Measurements from ENCODE around the gene POM121C.
"Not testable (repeated sequence)": the region's sequence is repeated elsewhere in the genome, so short reads cannot be mapped to it uniquely, and the experiment has no call there.

POM121C gene

DNA sequence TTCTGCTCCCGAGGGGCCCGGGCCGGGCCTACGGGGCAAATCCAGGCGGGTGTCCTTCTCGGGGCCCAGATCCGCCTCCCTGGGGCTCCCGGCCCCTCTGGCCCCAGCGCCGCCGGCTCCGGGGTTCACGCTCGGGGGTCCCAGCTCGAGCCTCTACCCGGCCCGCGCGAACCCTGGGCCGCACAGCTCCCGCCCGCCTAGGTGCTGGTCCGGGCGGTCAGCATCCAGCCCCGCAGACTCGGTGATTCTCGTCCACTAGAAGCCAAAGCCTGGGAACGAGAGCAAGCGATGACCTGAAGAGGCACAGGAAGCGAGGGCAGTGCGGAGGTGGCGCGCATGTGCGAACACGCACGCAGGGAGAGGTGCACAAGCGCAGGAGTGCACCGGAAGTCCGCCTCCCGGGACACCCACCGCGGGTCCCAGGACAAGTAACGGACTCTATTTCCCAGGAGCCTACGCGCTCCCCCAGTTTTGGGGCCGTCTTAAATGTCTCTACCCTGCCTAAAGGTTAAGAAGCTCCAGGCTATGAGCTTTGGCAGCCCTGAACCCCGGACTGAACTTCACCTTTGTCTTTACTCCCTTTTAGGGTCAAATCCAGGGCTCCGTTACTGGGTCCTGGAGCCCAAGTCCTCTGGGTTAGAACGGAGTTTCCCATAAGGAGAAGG is at the start of gene POM121C:
Gene POM121C (minus strand): TSS at position 321 of the 665 bp plus-strand sequence. CDS start 44,803 bp downstream, outside the sequence.
- DNase-seq: peak; percentile 89

DNA sequence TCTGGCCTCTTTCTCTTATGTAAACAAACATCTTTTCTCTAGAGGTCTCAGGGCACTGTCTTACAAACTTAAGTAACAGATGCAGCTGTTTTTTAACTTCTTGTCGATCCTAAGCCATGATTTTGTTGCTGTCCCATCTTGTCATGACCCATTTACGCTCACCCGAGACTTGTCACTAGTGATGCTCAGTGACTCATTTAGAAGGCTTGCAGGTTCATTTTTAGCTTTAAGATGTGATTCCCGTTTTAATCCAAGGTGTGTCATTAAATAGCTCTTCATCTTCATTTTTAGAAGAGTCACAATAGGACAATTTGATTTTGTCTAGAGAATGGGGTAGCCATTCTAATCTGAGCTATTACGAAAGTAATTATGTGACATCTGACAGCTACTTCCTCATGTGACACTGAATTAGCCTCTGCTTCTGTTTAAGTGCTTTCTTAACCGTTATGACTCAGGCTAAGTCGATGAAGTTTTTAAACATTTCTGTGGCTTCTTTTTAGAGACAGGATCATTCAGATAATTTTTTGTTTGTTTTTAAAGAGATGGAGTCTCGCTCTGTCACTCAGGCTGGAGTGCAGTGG is 48.7 kb upstream of the POM121C start:
- DNase-seq: no peak

DNA sequence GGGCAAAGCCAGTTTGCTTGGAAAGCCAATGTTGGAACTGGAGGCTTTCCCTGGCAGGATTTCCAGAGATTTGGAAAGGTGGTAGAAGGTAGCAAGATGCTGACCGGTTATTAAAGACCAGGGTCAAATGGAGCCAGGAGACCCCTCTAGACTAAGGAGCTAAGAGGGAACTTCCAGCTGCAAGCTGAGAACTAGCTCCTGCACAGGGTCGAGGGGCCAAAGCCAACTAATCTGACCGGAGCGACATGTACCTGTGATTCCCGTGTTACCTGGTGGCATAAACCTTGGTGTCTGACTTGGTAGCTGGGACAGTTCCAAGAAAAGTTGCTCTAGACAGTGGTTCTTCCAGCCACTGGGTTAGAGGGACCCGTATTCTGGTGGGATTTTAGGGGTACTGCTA is 47.8 kb upstream of the POM121C start:
- DNase-seq: no peak

DNA sequence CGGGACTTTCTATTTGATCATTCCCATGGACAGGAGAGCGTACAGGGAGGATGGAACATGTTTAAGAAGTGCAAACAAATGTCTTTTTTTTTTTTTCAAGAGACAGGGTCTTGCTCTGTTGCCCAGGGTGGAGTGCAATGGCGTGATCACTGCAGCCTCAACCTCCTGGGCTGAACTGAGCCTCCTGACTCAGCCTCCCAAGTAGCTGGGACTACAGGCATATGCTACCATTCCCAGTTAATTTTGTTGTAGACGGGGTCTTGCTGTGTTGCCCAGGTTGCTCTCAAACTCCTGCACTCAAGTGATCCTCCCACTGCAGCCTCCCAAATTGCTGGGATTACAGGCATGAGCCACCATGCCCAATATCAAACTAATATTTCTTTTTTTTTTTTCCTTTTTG is 46.5 kb upstream of the POM121C start:
- no peak for DNase-seq

DNA sequence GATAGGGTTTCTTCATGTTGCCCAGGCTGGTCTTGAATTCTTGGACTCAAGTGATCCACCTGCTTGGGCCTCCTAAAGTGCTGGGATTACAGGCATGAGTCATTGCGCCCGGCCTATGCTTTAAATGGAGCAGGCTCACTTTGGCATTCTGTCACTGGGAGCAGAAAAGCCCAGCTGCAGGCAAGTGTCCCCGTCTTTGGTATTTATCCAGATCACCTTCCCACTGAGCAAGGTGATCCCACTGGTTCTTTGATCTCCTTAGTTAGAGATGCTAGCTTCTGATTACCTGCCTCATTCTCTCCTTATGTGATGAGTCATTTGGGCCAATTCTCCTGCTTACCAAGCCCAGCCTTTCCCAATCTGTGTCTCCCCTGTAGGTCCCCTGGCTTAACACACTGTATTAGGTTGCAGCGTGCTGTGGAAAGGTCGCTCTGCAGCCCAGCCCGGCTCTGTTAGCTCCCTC is 45.3 kb upstream of the POM121C start:
- DNase-seq: no peak

DNA sequence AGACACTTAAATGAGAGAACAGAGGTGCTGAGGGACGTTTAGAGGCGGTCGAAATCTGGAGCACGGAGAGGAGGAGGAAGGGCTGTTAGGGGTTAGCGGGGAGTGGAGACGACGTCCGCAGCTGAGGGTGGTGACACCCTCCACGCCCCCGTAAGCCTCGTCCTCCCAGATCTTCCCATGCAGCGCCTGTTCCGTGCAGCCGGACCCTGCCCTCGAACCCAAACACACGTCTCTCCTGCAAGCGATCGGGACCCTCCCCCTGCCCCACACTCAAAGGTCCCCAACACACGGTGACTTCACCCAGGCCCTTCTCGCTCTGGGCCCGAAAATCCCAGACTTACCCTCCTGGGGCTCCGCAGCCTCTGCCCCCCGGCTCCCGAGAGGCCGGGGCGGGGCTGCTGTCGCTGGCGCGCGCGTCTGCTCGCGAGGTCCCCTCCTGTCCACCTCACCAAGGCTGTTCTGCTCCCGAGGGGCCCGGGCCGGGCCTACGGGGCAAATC is 41.2 kb upstream of the POM121C start:
- not testable (repeated sequence) for DNase-seq

DNA sequence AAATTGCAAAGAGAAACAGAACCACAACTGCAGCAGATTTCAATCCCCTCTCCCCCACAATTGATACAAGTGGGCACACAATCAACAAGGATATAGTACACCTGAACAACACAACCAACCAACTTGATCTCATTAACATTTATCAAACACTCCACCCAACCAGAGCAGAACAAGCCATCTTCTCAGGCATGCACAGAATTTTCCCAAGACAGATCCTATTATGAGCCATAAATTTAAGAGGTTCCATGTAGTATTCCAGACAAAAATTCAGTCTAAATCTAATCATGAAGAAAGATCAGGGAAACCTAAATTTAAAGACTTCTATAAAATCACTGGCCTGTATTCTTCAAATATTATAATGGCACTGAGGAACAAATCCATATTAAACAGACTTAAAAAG is 35.6 kb upstream of the POM121C start:
- not testable (repeated sequence) for DNase-seq

DNA sequence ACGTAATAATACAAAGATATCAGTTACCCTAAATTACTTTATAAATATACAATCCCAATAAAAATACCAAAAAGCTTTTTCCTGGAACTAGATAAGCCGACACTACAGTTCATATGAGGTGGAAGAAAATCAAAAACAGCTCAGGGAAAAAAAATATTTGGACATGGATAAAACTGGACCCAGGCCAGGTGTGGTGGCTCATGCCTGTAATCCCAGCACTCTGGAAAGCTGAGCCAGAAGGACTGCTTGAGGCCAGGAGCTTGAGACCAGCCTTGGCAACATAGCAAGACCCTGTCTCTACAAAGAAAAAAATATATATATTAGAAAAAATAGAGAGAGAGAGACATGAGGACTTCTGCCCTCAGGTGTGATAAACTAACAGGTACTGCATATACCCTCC is 32.7 kb upstream of the POM121C start:
- DNase-seq: not testable (repeated sequence)

DNA sequence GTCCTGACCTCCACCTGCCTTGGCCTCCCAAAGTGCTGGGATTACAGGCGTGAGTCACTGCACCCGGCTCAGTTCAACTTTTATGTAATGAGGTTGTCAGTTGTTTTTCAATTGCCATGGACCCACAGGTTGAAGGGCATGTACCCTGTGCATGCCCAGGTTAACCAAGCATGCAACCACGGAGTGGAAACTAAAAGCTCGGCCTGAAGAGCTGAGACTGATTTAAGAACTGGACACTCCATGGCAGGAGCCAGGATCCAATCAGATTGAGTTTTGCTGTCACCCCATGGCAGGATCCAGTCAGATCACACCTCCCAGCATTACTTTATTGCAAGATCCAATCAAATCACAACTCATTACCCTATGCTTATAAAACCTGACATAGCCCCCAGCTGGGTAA is 22.9 kb upstream of the POM121C start:
- DNase-seq: not testable (repeated sequence)

DNA sequence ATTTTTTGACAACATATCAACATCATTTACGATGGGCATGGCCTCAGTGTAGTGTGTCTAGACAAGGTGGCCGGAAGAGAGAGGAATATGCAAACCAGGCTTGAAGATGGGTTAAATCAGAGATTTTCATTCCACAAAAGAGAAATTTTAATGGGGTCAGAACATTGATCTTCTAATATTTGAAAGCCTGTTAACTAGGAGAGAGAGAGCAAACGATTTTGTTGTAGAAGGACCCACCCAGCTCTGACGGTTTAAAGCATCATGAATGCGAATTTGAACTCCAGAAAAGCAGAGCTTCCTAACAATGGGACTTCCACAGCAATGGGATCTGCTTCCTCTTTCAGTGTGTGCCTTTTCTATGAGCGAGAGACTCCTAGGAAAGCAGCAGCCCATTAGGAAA is 5.9 kb upstream of the POM121C start, which contains the start of gene SPDYE5:
Gene SPDYE5 (plus strand): TSS at position 301 of the 400 bp plus-strand sequence. CDS start 1,728 bp downstream, outside the sequence.
- DNase-seq: not testable (repeated sequence)

DNA sequence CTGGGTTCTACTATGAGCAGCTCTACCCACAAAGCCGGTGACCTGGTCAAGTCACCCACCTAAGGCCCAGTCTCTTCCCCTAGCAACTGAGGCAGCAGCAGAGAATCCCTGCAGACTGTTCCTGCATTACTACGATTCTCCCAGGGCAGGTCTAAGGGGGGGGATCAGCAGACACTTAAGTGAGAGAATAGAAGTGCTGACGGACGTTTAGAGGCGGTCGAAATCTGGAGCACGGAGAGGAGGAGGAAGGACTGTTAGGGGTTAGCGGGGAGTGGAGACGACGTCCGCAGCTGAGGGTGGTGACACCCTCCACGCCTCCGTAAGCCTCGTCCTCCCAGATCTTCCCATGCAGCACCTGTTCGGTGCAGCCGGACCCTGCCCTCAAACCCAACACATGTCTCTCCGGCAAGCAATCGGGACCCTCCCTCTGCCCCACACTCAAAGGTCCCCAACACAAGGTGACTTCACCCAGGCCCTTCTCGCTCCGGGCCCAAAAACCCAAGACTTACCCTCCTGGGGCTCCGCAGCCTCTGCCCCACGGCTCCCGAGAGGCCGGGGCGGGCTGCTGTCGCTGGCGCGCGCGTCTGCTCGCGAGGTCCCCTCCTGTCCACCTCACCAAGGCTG is 632 bp downstream of the POM121C start:
- not testable (repeated sequence) for DNase-seq

DNA sequence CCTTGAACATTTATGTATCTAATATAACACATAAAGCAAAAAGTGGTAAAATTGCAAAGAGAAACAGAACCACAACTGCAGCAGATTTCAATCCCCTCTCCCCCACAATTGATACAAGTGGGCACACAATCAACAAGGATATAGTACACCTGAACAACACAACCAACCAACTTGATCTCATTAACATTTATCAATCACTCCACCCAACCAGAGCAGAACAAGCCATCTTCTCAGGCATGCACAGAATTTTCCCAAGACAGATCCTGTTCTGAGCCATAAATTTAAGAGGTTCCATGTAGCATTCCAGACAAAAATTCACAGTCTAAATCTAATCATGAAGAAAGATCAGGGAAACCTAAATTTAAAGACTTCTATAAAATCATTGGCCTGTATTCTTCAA is 5.8 kb downstream of the POM121C start:
- not testable (repeated sequence) for DNase-seq

DNA sequence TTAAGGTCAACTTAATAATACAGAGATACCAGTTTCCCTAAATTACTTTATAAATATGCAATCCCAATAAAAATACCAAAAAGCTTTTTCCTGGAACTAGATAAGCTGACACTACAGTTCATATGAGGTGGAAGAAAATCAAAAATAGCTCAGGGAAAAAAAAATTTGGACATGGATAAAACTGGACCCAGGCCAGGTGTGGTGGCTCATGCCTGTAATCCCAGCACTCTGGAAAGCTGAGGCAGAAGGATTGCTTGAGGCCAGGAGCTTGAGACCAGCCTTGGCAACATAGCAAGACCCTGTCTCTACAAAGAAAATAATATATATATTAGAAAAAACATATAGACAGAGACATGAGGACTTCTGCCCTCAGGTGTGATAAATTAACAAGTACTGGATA is 8.6 kb downstream of the POM121C start:
- not testable (repeated sequence) for DNase-seq

DNA sequence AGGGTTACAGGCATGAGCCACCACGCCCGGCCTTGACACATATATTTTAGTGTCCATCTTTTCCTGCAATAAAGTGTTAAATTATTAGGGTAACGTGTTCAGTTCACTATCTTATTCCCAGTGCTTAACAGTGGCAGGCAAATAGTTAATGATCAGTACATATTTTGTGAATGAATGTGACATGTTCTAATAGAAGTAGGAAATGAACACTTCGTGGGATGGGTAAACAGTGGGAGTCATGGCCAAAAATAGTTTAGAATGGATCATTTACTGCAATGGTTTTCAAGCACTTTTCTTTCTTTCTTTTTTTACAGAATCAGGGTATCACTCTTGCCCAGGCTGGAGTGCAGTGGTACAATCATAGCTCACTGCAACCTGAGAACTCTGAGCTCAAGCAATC is 15.9 kb downstream of the POM121C start:
- DNase-seq: not testable (repeated sequence)

DNA sequence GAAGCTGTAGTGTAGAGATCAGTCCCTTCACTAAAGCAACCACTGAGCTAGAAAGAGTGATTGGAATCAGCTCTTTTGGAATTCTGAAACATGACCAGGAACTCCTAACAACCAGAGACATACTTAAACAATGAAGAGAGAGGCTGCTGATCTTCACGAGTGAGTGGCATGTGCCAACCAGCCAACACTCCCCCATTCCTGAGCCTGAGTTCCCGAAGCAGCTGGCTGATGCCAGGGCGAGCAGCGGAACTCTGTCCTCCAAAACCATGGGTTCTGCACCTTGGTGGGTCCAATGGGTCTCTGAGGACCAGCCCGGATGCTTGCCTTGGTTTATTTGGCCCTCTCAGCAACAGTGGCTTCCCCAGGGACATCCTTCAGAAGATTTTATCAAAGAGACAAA is 25.6 kb downstream of the POM121C start:
- not testable (repeated sequence) for DNase-seq

DNA sequence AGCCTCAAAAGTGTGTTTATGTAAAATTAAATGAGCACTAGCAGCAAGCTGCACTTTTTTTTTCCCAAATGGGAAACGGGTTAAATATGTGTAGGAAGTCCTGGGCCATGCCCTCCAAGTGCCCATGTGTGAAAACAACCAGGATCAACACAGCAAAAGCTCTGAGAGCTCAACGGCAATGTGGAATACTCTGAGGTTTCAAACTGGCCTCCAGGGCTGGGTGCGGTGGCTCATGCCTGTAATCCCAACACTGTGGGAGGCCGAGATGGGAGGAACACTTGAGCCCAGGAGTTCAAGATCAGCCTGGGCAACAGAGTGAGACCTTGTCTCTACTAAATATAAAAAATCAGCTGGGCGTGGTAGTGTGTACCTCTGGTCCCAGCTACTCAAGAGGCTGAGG is 28.1 kb downstream of the POM121C start:
- DNase-seq: not testable (repeated sequence)

DNA sequence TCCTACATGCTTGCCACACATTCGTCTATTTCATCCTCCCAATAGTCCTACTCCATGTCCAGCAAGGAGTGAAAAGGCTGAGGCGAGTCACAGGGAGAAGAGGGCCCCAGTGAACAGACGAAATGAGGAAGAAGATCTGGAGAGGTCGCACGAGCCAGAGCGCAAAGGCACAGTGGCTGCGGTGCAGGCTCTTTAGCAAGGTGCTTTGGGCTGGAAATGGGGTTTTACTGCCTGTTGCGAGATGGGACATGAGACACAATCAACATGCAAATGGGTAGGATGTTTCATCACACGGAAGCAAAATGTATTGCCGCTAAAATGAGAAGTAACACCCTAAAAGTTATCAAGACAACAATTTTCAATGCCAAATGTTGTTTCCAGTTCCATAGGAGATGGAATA is 29.7 kb downstream of the POM121C start:
- DNase-seq: peak; percentile 32

DNA sequence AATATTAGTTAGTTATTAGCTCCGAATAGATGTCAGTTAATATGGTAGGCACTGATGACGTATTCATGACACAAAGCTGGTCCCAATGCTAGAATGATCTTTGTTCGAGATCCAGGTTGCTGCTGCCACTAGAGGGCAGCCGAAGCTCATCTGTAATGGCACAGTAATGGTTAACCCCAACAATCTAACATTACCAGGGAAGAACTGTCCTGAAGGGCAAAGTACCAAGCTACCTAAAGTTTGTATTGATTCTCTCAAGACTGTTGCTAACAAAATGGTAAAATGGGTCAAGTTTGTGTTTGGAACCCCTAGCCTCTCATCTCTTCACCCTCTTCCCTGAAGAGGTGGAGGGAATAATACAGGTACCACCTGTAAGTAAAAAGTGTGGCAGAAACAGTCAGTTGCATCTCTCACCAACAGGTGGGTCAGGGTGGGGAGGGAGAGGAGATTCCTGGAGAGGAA is 33.6 kb downstream of the POM121C start:
- DNase-seq: not testable (repeated sequence)

DNA sequence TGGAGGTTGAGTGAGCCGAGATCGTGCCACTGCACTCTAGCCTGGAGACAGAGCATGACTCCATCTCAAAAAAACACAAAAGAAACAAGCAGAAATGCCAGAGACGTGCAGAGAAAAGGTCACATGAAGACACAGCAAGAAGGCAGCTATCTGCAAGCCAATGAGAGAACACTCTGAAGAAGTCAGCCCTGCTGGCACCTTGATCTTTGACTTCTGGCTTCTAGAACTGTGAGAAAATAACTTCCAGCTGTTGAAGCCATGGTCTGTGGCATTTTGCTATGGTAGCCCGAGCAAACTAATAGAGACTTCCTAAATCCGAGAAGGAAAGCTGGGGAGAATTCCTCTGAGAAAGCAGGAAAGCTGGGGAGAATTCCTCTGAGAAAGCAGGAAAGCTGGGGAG is 36.2 kb downstream of the POM121C start:
- DNase-seq: not testable (repeated sequence)

DNA sequence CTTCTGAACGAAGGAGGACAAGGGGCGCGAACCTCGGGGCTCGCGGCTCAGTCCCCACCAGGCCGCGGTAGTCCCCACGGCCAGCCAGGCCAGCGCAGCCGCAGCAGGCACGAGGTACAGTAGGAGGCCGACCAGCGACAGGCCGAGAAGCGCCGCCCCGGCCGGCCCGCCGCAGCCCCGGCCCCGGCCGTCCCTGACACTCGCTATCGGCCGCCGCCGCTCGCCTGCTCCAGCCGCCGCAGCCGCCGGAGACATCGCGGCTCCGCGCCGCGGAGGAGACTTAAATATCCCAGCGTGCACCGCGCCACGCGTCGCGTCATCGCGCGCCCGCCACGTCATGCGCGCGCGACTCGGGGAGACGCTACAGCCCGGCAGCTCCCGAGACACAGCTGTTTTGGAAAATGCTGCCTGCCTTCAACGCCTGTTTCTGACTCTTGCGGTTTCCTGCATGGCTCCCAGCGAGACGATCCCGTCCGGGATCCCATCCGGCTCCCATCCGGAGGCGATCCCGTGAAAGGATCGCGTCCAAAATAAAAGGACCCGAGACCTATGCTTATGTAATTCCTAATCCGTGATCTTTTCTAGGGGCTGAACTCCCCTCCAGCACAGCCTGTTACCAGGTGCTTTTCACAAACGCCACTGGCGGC is 43.5 kb downstream of the POM121C start:
- DNase-seq: peak; percentile 23

DNA sequence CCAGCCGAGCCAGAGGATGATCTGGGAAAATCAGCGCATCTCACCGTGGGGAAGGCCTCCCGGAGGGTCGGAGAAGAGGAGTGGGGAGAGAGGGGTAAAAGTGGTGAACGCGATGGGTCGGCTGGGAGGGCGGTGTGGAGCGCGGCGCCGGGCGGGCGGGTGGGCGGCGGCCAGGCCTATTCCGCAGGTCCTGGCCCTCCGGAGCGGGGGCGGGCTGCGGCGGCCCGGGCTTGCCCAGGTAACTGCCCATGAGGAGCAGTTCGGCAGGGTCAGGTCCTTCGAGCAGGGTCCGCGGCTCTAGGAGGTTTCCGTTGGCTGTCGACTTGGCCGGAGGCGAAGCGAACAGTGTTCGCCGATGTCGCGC is 44.0 kb downstream of the POM121C start:
- DNase-seq: not testable (repeated sequence)

DNA sequence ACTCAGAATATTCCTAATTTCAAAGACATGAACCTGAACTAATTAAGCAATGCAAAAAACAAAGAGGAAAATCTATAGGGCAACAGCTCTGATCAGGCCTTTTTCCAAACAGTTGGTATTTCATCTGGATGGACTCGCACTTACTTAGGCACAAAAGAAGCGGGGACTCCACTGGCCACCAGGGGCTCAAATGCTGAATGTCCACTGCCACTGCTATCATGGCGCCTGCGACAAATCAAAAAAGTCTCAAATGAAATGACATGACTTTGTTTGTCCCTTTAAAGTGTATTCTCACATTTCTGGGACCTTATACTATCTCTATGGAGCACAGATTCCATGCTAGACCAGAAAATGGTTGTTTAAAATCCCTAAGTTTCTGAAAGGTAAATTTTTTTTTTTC is 47.1 kb downstream of the POM121C start:
- not testable (repeated sequence) for DNase-seq

DNA sequence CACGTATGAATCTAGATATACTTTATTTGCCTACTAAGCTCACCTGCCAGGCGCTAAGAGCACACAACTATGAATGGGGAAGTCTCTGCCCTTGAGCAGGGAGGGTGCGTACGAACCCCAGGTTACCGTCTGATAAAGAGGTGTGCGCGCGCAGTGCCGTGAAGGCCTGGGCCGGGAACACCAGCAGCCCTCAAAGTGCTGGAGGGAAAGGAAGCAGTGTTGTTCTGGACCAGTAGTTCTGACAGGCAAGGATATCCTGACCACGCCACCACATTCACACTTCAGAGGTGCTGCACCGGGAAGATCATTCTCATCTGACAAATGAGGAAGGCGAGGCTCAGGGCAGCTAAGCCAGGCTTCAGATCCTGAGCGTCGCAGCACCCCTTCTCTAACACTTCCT is 62.6 kb downstream of the POM121C start:
- not testable (repeated sequence) for DNase-seq

Measured in CD4-positive, alpha-beta T cell treated with Interleukin-15 for 1 hour (primary cell).